Nucleus accumbens (tissue), 56 donors: ENCODE data around the gene SYK.
"Not testable (repeated sequence)": the region's sequence is repeated elsewhere in the genome, so short reads cannot be mapped to it uniquely, and the experiment has no call there.

Source experiments
- DNase-seq, 56 donors: peaks; one replicate each; lab custom pipeline; 2025; lab: John Stamatoyannopoulos, UW

SYK gene

DNA sequence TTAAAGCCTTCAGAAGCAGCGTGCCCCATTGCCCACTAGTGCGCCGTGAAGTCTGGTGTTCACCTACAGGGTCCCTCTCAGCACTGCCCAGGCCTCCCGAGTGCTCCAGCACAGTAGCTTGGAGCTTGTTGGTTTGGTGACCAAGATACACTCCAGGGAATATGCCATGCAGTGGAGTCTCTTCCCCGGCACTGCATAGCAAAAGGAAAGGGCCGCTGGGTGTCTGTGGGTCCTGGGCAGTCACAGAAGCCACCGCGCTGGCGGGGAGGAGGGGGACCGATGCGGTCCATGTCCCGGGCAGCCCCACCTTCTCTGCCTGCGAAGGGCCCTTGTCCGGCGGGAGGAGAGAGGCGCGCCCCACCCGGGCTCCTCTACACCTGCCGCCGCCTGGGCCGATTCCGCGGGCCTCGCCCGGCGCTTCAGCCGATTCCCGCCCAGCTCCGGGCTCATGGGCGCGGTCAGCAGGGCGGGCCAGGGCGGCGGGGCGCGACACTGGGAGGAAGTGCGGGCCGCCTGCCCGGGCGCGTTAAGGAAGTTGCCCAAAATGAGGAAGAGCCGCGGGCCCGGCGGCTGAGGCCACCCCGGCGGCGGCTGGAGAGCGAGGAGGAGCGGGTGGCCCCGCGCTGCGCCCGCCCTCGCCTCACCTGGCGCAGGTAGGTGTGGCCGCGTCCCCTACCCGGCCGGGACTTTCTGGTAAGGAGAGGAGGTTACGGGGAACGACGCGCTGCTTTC, at the start of gene SYK:
Gene SYK (plus strand): TSS at position 579 of the 732 bp plus-strand sequence. CDS start 42,080 bp downstream, outside the sequence.
- DNase-seq: peak in 3 of 56 donors; percentile 4 to 17 (median 10)

DNA sequence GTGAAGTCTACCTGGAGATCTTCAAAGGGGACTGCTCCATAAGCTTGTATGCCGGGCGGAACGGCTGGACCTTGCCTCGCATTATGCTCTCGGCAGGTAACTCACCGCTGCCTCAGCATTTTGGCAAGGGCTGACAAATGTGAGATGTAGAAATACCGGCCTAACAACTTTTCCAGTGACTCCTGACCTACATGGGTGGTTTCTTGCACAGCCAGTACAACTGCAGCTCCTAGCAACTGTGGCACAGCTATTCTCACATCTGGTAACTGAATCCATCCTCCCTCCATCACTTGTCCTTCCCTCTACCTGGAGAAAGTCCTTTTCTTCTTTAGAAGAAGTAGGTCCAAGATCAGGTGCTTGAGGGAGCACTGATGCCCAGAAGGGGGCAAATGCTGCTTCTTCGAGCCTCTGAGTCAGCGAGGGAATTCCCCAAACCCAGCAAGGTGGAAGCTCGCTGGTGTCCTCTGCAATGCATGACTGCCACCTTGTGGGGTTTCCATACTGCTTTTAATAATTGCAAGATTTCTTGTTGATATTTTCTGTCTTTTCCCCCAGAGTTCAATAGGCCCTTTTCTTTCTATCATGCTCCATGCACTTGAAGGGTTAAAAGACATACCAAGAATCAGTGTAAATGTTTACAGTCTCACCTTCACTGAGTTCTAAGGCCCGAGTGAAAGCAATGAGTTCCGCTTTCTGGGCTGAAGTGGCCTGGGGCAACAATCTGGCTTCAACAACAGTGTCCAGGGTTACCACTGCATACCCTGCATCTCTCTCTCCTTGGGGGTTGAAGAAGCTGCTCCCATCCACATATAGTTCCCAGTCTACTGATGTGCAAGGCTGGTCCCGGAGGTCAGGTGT, 45.9 kb upstream of the SYK start:
- DNase-seq: peak in 21 of 56 donors; percentile 1 to 65 (median 13)

DNA sequence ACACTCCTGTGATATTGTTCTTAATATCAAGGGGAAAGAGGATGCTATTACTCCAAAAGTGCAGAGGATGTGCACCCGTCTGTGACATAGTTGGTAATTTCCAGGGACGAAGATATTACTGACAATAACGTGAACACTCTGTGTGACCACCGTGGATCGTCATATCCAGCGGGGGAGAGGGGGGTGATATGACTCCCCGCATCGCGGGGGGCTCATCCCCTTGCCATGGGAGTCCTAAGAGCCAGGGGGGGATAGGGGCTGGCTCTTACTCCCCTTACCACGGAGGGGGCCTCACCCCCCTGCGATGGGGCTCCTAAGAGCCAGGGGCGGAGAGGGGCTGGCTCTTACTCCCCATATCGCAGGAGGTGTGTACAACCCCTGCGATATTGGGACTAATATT, 41.0 kb upstream of the SYK start:
- DNase-seq: not testable (repeated sequence)

DNA sequence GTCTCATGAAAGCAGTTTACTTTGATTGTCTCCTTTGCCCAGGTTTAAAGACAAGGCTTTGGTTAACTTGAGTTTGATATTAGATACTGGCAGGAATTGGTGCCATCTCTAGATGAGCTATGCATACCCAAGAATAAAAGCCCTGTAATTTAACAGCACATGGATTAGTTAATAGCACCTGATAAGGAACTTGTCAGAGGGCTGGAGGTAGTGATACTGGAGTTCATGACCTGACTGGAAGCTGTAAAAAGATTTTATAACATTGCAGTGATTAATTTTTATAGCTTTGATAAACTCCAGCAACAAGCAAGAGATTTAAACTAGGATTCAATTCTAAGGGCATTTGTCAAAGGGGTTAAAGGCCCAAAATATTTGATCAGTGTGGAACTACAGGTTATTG, 34.9 kb upstream of the SYK start:
- no peak for DNase-seq

DNA sequence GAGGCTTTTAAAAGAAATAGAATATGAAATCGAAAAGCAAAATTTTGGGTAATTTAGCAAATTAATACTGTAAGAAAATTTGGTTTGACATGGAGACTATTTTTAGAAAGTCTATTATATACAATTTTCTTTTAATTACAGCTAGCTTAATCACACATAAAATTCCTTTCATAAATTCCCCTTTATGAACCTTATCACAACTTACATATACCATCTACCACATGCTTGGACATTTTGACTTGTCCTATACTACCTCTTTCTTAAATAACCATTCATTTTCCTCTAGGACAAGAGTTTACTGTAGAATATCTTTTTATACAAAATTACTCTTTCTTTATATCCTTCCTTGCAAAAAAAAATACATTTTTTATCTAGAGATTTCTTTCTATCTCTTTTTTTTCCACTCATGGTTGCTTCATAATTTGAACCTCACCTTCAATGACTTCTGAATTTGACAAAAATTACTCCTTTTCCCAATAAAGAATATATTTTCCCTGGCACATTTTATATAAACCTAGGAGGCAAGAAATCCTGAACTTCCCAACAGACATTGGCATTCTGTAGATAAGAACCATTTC, 34.0 kb upstream of the SYK start:
- no peak for DNase-seq

DNA sequence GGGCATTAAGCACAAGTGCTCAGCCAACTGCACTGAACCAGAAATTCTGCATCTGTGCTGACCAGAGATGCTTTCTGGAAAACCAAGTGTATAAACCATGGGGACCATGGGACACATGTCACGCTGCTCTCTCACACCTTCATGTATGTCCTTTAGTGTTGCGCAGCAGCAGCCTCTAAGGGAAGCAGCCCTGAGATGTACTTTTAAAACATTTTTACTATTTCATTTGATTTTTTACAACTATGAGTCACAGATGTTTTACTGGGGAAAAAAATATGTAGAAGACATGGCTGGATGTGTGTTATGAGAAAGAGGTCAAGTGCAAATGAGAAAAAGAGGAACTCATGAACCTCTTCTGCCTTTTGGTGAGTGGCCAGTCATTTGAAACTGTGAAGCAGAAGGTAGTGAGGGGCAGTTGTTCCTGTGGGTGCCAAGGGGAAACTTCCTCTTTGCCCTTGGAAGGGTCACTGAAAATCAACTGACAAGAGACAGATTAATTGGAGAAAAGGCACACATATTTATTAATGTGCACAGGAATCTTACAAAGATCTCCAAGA, 31.4 kb upstream of the SYK start:
- no peak for DNase-seq

DNA sequence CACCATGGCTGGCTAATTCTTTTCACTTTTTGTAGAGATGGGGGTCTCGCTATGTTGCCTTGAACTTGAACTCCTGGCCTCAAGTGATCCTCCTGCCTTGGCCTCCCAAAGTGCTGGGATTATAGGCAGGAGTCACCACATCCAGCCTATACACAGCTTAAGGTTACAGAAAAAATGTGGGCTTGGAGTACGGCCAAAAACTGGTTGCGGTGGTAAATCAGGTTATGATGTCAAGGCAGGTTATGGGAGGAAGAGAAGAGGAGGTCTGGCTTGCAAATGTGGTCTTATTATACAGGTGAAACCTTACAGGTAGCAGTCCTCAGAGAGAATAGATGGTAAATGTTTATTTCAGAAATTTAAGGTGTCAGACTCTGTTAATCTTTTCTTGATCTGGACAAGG, 30.7 kb upstream of the SYK start:
- DNase-seq: no peak

DNA sequence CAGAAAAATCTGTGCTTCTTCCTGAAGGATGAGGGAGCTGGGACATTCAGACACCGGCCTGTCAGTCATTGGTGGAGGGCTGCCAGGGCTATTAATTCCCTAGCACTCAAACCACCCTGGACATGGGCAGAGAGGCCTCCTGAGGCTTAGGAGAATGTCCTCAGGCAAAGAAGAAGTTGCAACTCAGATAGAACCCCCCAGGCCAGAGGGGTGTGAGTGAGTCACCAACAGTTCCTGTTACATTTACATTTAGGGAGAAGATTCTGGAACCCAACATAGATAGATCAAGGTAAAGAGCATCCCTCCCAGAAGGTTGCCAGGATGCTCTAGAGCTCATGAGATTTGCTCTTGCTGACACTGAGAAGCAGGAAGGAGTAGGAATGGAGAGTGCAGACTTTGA, 29.2 kb upstream of the SYK start:
- no peak for DNase-seq

DNA sequence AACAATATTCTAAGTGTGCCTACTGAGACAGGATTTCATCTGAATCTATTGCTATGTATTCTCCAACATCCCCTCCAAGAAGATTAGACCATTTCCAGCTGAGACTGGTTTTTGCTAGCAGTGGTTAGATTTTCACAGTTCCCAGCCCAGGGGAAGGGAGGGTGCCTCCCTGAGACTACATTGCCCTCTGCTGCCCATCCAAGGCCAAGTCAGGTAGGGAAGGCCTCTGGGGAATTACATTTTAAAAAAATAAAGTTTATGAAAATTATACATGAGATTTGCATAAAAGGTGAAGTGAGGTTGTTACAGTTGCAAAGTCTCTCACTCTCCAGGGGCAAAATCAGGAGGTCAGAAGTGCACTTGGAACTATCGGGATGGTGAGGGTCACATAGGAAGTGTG, 28.0 kb upstream of the SYK start:
- peak in 3 of 56 donors; percentile 4 to 7 (median 5) for DNase-seq

DNA sequence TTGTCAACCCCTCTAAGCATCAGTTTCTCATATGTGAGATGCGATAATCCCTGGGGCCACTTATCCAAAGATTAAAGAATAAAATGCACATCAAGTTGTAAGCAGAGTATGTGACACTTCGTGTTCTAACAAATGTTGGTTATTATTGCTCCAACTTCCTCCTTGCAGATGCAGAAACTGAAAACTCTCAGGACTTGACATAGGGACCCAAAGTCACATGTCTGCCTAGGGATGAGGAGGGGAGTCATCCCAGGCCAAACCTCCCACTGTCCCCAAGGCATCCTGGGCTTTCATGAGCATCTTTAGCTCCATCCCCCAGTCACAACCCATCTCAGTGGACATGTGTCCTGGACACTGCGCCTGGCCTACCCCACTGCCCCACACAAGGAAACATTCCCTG, 27.5 kb upstream of the SYK start:
- DNase-seq: no peak

DNA sequence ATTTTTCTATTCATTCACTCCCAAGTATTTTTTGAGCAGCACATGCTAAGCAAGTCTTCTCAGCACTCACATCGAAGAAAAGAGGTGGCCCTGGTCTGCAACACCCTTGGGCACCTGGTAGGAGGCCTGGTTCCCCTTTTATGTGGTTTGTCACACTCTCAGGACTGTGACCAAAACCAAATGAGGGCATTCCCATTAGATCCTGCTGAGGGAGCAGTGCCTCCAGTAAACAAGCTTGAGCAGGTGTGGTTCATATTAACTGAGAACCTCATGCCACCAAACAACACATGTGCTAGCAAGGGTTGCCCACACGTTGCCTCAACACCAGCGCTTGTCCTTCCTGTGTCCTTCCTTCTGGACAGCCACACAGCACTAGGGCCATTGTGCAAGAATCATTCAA, 26.9 kb upstream of the SYK start:
- no peak for DNase-seq

DNA sequence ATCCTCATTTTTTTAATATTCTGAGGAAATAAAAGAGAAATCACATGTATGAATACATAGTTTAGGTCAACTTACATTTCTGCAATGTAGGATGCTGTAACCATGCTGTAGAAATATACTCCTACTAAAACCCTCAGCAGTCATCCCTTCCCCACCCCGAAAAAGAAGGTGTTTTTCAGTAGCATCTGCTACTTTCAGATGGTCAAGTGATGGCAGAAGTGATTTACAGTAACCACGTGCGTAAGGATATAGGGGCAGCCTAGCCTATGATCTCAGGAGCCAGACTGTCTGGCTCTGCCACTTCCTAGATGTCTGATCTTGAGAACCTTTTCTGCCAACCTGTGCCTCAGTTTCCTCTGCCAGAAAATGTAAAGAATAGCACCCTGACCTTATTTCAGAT, 26.0 kb upstream of the SYK start:
- no peak for DNase-seq

DNA sequence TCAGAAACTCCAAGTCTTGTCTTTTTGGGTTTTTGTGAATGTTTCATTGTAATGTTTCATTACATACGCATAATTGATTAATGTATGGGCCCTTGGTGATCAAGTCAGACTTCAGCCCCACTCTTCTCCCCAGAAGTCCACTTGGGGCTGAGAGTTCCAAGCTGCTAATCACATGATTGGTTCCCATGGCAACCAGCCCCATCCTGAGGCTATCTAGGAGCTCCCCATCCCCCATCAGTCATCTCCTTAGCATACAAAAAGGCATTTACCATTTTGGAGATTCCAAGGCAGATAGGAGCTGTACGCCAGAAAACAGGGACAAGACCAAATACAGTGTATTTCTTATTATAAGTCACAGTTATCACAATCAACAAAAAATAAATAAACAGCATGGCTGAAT, 22.9 kb upstream of the SYK start:
- DNase-seq: no peak

DNA sequence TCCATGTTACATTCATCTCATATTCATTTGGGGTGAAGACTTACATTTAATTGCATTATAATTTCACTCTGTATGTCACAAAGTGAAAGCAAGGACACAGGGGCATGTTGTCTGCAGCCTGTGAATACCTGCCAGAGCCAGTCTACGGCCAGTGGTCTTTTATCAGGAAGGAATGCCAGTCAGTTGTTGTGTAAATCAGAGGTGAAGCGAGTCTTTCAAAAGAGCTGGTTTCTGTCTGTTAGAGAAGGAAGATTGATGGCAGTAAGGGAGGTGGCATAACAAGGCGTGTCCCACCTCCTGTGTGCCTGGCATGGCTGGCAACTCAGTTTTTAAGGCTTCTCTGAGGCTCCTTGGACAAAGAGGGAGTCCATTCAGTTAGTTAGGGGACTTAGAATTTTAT, 18.1 kb upstream of the SYK start:
- DNase-seq: no peak

DNA sequence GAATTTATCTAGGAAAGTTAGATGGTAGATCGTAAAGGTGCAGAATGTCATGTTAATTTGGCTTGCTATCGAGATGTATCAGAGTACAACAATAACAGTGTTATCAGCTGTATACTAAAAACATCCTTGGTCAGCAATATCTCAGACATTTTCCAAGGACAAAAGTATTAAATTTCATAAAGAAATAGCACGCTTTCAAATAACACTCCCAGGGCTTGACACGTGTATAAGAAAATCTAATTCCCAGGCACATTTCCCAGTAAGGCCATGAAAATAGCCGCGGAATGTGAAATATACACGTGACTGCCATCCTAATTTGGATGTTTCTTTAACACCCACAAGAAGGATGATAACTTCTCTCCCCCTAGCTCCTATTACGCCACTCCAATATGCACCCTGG, 17.7 kb upstream of the SYK start:
- no peak for DNase-seq

DNA sequence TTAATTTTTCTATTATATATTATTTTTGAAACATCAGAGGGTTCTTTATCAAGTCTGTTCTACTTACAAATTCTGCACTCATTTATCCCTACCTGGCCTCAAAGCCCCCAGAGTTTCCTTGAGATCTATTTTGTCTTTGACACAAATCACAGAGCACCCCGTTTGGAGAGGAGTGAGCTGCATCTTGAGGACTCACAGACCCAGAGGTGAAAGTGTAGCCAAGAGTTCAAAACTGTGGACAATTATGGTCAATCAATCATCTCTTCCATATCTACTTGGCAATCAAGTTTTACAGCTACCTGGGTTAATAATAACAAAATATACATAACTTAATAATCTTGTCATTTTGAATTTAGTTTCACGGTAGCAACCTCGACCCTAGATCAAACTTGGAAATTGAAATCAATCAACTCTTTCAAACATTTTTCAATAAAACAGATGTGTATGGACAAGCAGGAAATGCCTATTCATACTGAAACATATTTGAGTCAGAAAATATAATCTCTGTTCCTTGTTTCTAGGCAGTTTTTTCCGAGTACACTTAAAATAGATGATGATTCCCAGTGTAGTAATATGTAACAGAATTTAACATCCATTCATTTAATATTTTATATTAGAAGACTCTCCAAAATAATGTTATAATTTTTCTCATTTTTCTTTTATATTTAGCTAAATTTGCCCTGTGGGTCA, 13.7 kb upstream of the SYK start:
- no peak for DNase-seq

DNA sequence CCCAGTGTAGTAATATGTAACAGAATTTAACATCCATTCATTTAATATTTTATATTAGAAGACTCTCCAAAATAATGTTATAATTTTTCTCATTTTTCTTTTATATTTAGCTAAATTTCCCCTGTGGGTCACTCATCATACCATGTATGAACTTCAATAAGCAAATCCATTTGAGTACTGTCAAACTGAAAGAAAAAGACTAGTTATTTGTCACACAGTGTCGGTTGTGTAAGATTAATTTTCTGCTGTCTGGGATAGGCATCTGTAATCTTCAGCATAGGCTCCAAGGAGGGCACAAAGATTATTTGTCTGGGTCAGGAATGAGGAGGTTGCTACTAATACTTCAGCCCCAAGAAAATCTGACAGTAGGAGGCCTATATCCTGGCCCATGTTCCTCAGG, 13.1 kb upstream of the SYK start:
- DNase-seq: not testable (repeated sequence)

DNA sequence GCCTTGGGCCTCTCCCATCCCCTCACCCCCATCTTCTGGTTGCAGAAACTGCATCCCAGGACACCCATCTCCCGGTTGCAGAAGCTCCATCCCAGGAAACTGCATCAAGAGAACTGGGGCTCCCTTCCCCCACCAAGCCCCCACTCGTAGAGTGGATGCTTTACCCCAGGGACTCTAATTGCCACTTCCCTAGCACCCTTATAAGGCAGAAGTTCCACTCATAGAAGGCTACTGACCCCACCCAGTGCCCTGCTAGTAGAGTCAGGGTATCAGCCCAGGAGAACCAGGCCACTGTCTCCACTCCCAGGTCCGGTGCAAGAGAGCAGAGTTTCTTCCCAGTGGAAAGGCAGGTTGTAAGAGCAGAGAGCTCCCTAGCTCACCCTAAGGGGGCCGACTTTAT, 12.2 kb upstream of the SYK start:
- DNase-seq: no peak

DNA sequence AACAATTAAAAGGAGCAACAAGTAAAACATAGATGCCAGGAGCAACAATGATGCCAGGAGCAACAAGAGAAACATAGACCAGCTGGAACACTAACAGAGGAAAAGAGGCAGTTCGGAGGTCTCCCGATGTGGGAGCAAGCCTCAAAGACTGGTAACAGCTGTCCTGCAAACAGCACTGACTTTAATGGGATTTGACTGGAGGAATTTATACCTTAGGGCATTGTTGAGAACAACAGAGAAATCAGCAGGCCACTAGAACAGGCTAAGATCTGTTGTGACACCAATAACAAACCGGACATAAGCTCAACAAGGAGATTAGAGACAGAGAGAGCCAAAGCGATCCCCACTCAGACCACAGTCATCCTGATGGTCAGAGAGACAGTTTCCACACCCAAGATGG, 11.8 kb upstream of the SYK start:
- no peak for DNase-seq

DNA sequence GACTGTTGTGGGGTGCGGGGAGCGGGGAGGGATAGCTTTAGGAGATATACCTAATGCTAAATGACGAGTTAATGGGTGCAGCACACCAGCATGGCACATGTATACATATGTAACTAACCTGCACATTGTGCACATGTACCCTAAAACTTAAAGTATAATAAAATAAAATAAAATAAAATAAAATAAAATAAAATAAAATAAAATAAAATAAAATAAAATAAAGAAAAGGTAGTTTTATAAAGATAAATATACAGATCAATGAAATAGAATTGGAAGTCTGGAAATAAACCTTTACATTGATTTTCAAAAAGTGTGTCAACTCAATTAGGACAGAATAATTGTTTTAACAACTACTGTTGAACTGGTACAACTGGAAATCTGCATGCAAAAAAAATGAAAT, 8.6 kb upstream of the SYK start:
- DNase-seq: not testable (repeated sequence)

DNA sequence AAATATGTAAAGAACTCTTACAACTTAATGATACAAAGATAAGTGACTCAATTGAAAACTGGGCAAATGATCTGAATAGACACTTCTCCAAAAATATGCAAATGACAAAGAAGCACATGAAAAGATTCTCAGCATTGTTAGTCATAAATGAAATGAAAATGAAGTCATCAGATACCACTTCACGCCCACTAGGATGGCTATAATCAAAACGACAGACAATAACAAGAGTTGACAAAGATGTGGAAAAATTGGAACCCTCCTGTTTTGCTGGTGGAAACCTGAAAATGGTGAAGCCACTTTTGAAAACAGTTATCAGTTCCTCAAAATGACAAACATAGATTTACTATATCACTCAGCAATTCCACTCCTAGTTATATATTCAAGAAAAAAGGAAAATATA, 7.9 kb upstream of the SYK start:
- no peak for DNase-seq
